ENCODE results near the gene POLR2F. TPM values are rescaled to one million over a fixed set of nuclear protein-coding genes. Genes with fewer than 3 reads are reported as not detected.

Gene POLR2F
- polyA plus RNA-seq, 1 of the 3 experiments (the other 2 are of a cell fraction) = 255 TPM

DNA sequence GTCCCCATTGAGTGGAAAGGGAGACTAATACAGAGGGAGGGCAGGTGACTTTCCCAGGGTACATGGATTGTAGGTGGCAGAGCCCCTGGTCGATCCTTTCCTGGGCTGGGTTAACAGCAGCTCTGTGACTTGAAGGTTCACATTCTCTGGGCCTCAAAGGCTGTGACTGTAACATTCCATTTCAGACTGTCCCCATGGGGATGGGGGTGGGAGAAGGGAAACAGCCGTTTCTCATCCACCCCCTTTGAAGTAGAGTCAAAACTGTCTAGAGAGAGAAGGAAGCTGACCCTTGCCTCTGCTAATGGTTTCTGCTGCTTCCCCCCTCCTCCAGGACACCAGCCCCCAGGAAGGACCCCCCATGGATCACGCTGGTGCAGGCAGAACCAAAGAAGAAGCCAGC is 28.2 kb upstream of the POLR2F start (continued):
- TF ChIP-seq FOSL2 (IDR thresholded peaks at IDR 0.05; ENCODE audit: borderline replicate concordance, low read depth) = no peak

DNA sequence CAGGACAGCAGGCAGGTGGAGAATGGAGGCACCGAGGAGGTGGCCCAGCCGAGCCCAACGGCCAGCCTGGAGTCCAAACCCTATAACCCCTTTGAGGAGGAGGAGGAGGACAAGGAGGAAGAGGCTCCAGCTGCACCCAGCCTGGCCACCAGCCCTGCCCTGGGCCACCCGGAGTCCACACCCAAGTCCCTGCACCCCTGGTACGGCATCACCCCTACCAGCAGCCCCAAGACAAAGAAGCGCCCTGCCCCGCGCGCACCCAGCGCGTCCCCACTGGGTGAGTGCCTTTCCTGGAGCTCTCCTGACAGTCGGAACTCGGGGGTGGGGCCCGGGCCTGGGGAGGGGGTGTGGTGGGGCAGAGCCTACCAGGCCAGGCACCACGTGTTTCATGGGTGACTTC is 27.7 kb upstream of the POLR2F start:
- H3K27me3 ChIP-seq (ENCODE audit: insufficient read depth) = no peaks in the 10 kb centered on the region
- H3K27ac ChIP-seq (ENCODE audit: low read depth in 2 of 2, low read length in 1 of 2) = no peak overlapping the region
- no peaks in the 10 kb centered on the region for H3F3A ChIP-seq (replicated peaks; ENCODE audit: insufficient read depth)
- H3K4me3 ChIP-seq (ENCODE audit: low read depth in 2 of 2, low read length in 1 of 2) = no peak overlapping the region
- ChIA-PET CTCF (interaction anchor here (1.0 to 3.1 kb wide), 2 partner anchors 8 to 108 kb away, joined by 4 to 10 read pairs; no protein-coding TSS in a partner anchor), POLR2A (no interaction called here)
- H3K79me2 ChIP-seq (ENCODE audit: insufficient read depth) = no peaks in the 10 kb centered on the region; the same call in 1 of the 2 replicates
- no peaks in the 10 kb centered on the region for H3K9me2 ChIP-seq
- TF ChIP-seq NRF1 (IDR thresholded peaks at IDR 0.05; ENCODE audit: low read depth, low read length) (no peak), FOXJ3 (CRISPR knock-in tag; IDR thresholded peaks at IDR 0.05) (no peak), RFX5 (IDR thresholded peaks at IDR 0.05; ENCODE audit: low read length) (no peak), SIN3A (IDR thresholded peaks at IDR 0.05; ENCODE audit: borderline replicate concordance, low read depth, low read length) (no peak), TEAD4 (IDR thresholded peaks at IDR 0.05; ENCODE audit: borderline replicate concordance, insufficient read depth) (no peak), RXRA (IDR thresholded peaks at IDR 0.05; ENCODE audit: borderline replicate concordance, low read depth) (no peak), FOSL2 (IDR thresholded peaks at IDR 0.05; ENCODE audit: borderline replicate concordance, low read depth) (no peak), TCF12 (IDR thresholded peaks at IDR 0.05) (no peak), ELF1 (IDR thresholded peaks at IDR 0.05) (no peak), JUND (IDR thresholded peaks at IDR 0.05) (no peak), TAF1 (IDR thresholded peaks at IDR 0.05; ENCODE audit: borderline replicate concordance, low read depth, low read length) (no peak)
- H3K4me2 ChIP-seq = no peak overlapping the region
- DNase-seq = peak; percentile 25
- no peaks in the 10 kb centered on the region for H3K9me3 ChIP-seq
- no peak overlapping the region for H3K9ac ChIP-seq
- H2AFZ ChIP-seq (ENCODE audit: low read depth) = no peak overlapping the region
- H4K20me1 ChIP-seq (ENCODE audit: insufficient read depth) = peaks cover 4% of the 10 kb centered on the region; the same call in 1 of the 2 replicates
- H3K36me3 ChIP-seq (replicated peaks in 1 of 2; ENCODE audit: control insufficient read depth in 1 of 2, insufficient read depth in 2 of 2, low read length in 1 of 2) = peaks cover 19 to 34% of the 10 kb centered on the region in 2 experiments
- no peaks in the 10 kb centered on the region for H3K4me1 ChIP-seq (ENCODE audit: control insufficient read depth in 1 of 2, insufficient read depth in 2 of 2, low read depth in 1 of 2, low read length in 1 of 2)
- 97% methylated on average over 9 of the region's 15 CpGs for WGBS (ENCODE audit: low lambda C conversion rate)

GRCh38 chr22:37926358-37926757 is 27.1 kb upstream of the POLR2F start:
- Histone ChIP-seq H3K36me3 (replicated peaks in 1 of 2; ENCODE audit: control insufficient read depth in 1 of 2, insufficient read depth in 2 of 2, low read length in 1 of 2) (peaks cover 19 to 34% of the 10 kb centered on the region in 2 experiments), H4K20me1 (ENCODE audit: insufficient read depth) (peaks cover 8% of the 10 kb centered on the region; the same call in 1 of the 2 replicates), H3K27me3 (ENCODE audit: insufficient read depth) (no peaks in the 10 kb centered on the region), H3K9me3 (no peaks in the 10 kb centered on the region), H3K79me2 (ENCODE audit: insufficient read depth) (no peaks in the 10 kb centered on the region; the same call in 1 of the 2 replicates), H3K27ac (ENCODE audit: low read depth in 2 of 2, low read length in 1 of 2) (no peak overlapping the region), H3K9me2 (no peaks in the 10 kb centered on the region), H3K9ac (no peak overlapping the region), H3K4me3 (ENCODE audit: low read depth in 2 of 2, low read length in 1 of 2) (no peak overlapping the region), H2AFZ (ENCODE audit: low read depth) (no peak overlapping the region), H3K4me2 (no peak overlapping the region), H3K4me1 (ENCODE audit: control insufficient read depth in 1 of 2, insufficient read depth in 2 of 2, low read depth in 1 of 2, low read length in 1 of 2) (no peaks in the 10 kb centered on the region), H3F3A (replicated peaks; ENCODE audit: insufficient read depth) (peaks cover 4% of the 10 kb centered on the region)
- ChIA-PET CTCF (interaction anchor here (1.0 kb wide), 1 partner anchor 109 kb away, joined by 4 read pairs; no protein-coding TSS in a partner anchor), POLR2A (no interaction called here)
- WGBS (ENCODE audit: low lambda C conversion rate) = 96% methylated on average over 7 of the region's 7 CpGs
- no peak for TF ChIP-seq JUND (IDR thresholded peaks at IDR 0.05)
- TF ChIP-seq, protein P1, sequence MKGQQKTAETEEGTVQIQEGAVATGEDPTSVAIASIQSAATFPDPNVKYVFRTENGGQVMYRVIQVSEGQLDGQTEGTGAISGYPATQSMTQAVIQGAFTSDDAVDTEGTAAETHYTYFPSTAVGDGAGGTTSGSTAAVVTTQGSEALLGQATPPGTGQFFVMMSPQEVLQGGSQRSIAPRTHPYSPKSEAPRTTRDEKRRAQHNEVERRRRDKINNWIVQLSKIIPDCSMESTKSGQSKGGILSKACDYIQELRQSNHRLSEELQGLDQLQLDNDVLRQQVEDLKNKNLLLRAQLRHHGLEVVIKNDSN (IDR thresholded peaks at IDR 0.05; ENCODE audit: borderline replicate concordance, low read depth) = no peak
- DNase-seq = peak; percentile 16
